Measurements from ENCODE around the gene P2RY6. TPM values are rescaled to one million over a fixed set of nuclear protein-coding genes. Genes with fewer than 3 reads are reported as not detected.

P2RY6 gene
- polyA plus RNA-seq, 1 donor (not counting 4 experiments of a cell fraction or from before 2014, with no cell fraction given) = 0.04 TPM

- H3K9me3 ChIP-seq (ENCODE audit: control insufficient read depth, low read depth, low read length) = no peaks in the 10 kb centered on the region
- H3K79me2 ChIP-seq (ENCODE audit: control insufficient read depth, insufficient read depth, low read length) = no peaks in the 10 kb centered on the region
- TF ChIP-seq EZH2 (IDR thresholded peaks at IDR 0.05; ENCODE audit: low read length) (no peak), CTCF (optimal IDR thresholded peaks at IDR 0.05 in 1 of 3, IDR thresholded peaks at IDR 0.05 in 1 of 3, conservative IDR thresholded peaks at IDR 0.05 in 1 of 3; ENCODE audit: extremely low read depth in 1 of 3, insufficient read depth in 2 of 3, low read length in 3 of 3) (no peak)
- H4K20me1 ChIP-seq (ENCODE audit: control insufficient read depth, extremely low read depth, insufficient read depth, low read length) = no peaks in the 10 kb centered on the region
- no peaks in the 10 kb centered on the region for H3K27me3 ChIP-seq (ENCODE audit: control insufficient read depth, extremely low read depth, insufficient read depth, low read length)
- H3K9ac ChIP-seq (ENCODE audit: control insufficient read depth, extremely low read depth, insufficient read depth, low read length) = no peak overlapping the region
- H3K9me1 ChIP-seq (ENCODE audit: control insufficient read depth, extremely low read depth, insufficient read depth, low read length) = no peaks in the 10 kb centered on the region
- FAIRE-seq = no peak
- H3K36me3 ChIP-seq (ENCODE audit: control insufficient read depth in 2 of 2, extremely low read depth in 1 of 2, insufficient read depth in 2 of 2, low read length in 2 of 2) = no peaks in the 10 kb centered on the region
- peaks cover 16% of the 10 kb centered on the region for H3K4me1 ChIP-seq (ENCODE audit: control insufficient read depth, extremely low read depth, insufficient read depth, low read length)
- DNase-seq (ENCODE audit: low read depth, low spot score) = no peak
- H3K4me3 ChIP-seq (ENCODE audit: control insufficient read depth in 2 of 3, extremely low read depth in 1 of 3, insufficient read depth in 2 of 3, low read depth in 1 of 3, low read length in 3 of 3) = no peak overlapping the region
- no peak overlapping the region for H2AFZ ChIP-seq (ENCODE audit: control insufficient read depth, low read length)
- H3K4me2 ChIP-seq (ENCODE audit: control insufficient read depth, extremely low read depth, insufficient read depth, low read depth, low read length) = no peak overlapping the region
- dilution Hi-C loops (cut with MboI; ENCODE audit: extremely low pct_ligation_motif_present, low sequenced_read_pairs) = no loop called here
- H3K27ac ChIP-seq (ENCODE audit: control insufficient read depth, insufficient read depth, low read length) = no peak overlapping the region
Observed at GRCh38 chr11:73258104-73259035, 13.8 kb upstream of the P2RY6 start.

GRCh38 chr11:73259406-73260126, 12.6 kb upstream of the P2RY6 start:
- FAIRE-seq (no peak), DNase-seq (ENCODE audit: low read depth, low spot score) (no peak)
- TF ChIP-seq EZH2 (IDR thresholded peaks at IDR 0.05; ENCODE audit: low read length) (no peak), CTCF (optimal IDR thresholded peaks at IDR 0.05 in 1 of 3, IDR thresholded peaks at IDR 0.05 in 1 of 3, conservative IDR thresholded peaks at IDR 0.05 in 1 of 3; ENCODE audit: extremely low read depth in 1 of 3, insufficient read depth in 2 of 3, low read length in 3 of 3) (no peak)
- H3K4me2 ChIP-seq (ENCODE audit: control insufficient read depth, extremely low read depth, insufficient read depth, low read depth, low read length) = no peak overlapping the region
- H3K9ac ChIP-seq (ENCODE audit: control insufficient read depth, extremely low read depth, insufficient read depth, low read length) = no peak overlapping the region
- H3K4me1 ChIP-seq (ENCODE audit: control insufficient read depth, extremely low read depth, insufficient read depth, low read length) = peaks cover 16% of the 10 kb centered on the region
- H3K9me3 ChIP-seq (ENCODE audit: control insufficient read depth, low read depth, low read length) = no peaks in the 10 kb centered on the region
- no peaks in the 10 kb centered on the region for H3K36me3 ChIP-seq (ENCODE audit: control insufficient read depth in 2 of 2, extremely low read depth in 1 of 2, insufficient read depth in 2 of 2, low read length in 2 of 2)
- H3K27ac ChIP-seq (ENCODE audit: control insufficient read depth, insufficient read depth, low read length) = no peak overlapping the region
- dilution Hi-C loops (cut with MboI; ENCODE audit: extremely low pct_ligation_motif_present, low sequenced_read_pairs) = no loop called here
- no peak overlapping the region for H3K4me3 ChIP-seq (ENCODE audit: control insufficient read depth in 2 of 3, extremely low read depth in 1 of 3, insufficient read depth in 2 of 3, low read depth in 1 of 3, low read length in 3 of 3)
- no peak overlapping the region for H2AFZ ChIP-seq (ENCODE audit: control insufficient read depth, low read length)
- peaks cover 4% of the 10 kb centered on the region for H3K27me3 ChIP-seq (ENCODE audit: control insufficient read depth, extremely low read depth, insufficient read depth, low read length)
- H3K9me1 ChIP-seq (ENCODE audit: control insufficient read depth, extremely low read depth, insufficient read depth, low read length) = no peaks in the 10 kb centered on the region
- H3K79me2 ChIP-seq (ENCODE audit: control insufficient read depth, insufficient read depth, low read length) = no peaks in the 10 kb centered on the region
- no peaks in the 10 kb centered on the region for H4K20me1 ChIP-seq (ENCODE audit: control insufficient read depth, extremely low read depth, insufficient read depth, low read length)

All from keratinocyte (primary cell).